NB4 (cell line): ENCODE results near the gene DNM1L.

Source experiments
- CTCF ChIP-seq: IDR thresholded peaks from one replicate; pipeline ENCODE4 v1.5.1; 2012; ENCODE audit warnings: low read depth, low read length
- MAX ChIP-seq: IDR thresholded peaks from 2 replicates; pipeline ENCODE4 v1.6.1; 2011; ENCODE audit warnings: low read depth, low read length
- MYC ChIP-seq: IDR thresholded peaks from 2 replicates; pipeline ENCODE4 v1.6.1; 2011; ENCODE audit warnings: low read depth, low read length
- POLR2A ChIP-seq: IDR thresholded peaks from 2 replicates; pipeline ENCODE4 v1.6.1; 2011; ENCODE audit warnings: mild to moderate bottlenecking; ENCODE audit not compliant: insufficient read length; ENCODE audit errors: extremely low read depth

- TF ChIP-seq MAX (no peak), CTCF (no peak), POLR2A (no peak), MYC (no peak)
Measured at GRCh38 chr12:32777691-32778175, 98.6 kb downstream of the DNM1L start.
